HG03060 (cell line): ENCODE data around the gene TACC2.
"Not testable (repeated sequence)": the region's sequence is repeated elsewhere in the genome, so short reads cannot be mapped to it uniquely, and the experiment has no call there.

Experiments used
- ATAC-seq: cut with Tn5 transposase; IDR thresholded peaks from one replicate; pipeline ENCODE4 v1.9.1; 2021; ENCODE audit warnings: low read depth, moderate number of reproducible peaks; ENCODE audit not compliant: unreplicated experiment

The TACC2 gene

GRCh38 chr10:121988361-121989324, at the start of gene TACC2:
TSS of gene TACC2 (plus strand) at chr10:121989163. CDS start at chr10:122021982, 32,819 bp downstream.
- ATAC-seq: no peak

GRCh38 chr10:121941532-121941931, 47.4 kb upstream of the TACC2 start:
- ATAC-seq: no peak

GRCh38 chr10:121942749-121943416, 46.1 kb upstream of the TACC2 start:
- ATAC-seq: no peak

- ATAC-seq: no peak
These were observed 41.3 kb upstream of the TACC2 start for GRCh38 chr10:121947343-121948330.

GRCh38 chr10:121949049-121949448, 39.9 kb upstream of the TACC2 start:
- ATAC-seq: no peak

GRCh38 chr10:121949451-121949850, 39.5 kb upstream of the TACC2 start:
- no peak for ATAC-seq

GRCh38 chr10:121952226-121952625, 36.7 kb upstream of the TACC2 start:
- no peak for ATAC-seq

GRCh38 chr10:121956111-121957061, 32.6 kb upstream of the TACC2 start:
- ATAC-seq: no peak

GRCh38 chr10:121959671-121960070, 29.3 kb upstream of the TACC2 start:
- no peak for ATAC-seq

GRCh38 chr10:121961456-121961855, 27.5 kb upstream of the TACC2 start:
- ATAC-seq: no peak

GRCh38 chr10:121965996-121966395, 23.0 kb upstream of the TACC2 start:
- no peak for ATAC-seq

GRCh38 chr10:121969086-121969485, 19.9 kb upstream of the TACC2 start:
- not testable (repeated sequence) for ATAC-seq

GRCh38 chr10:121974019-121974534, 14.9 kb upstream of the TACC2 start:
- no peak for ATAC-seq

- peak; percentile 43 for ATAC-seq
These were observed 14.2 kb upstream of the TACC2 start, which contains the start of gene NSMCE4A for GRCh38 chr10:121974535-121975294. TSS of gene NSMCE4A (minus strand) at chr10:121975217. CDS start at chr10:121975165, 52 bp downstream.

GRCh38 chr10:121975295-121976086, 13.5 kb upstream of the TACC2 start:
- ATAC-seq: no peak

- no peak for ATAC-seq
These were observed 12.4 kb upstream of the TACC2 start for GRCh38 chr10:121976607-121977006.

GRCh38 chr10:121978511-121978910, 10.5 kb upstream of the TACC2 start:
- no peak for ATAC-seq
